ENCODE data around the gene MYH11. TPM values are rescaled to one million over a fixed set of nuclear protein-coding genes. Genes with fewer than 3 reads are reported as not detected.
A peak's percentile ranks its signal among the peaks of the same experiment; 100 is the strongest.

Gene MYH11
- total RNA-seq, 6 donors from 2014 or later = 33.6 to 224 (median 87.4) TPM

DNA sequence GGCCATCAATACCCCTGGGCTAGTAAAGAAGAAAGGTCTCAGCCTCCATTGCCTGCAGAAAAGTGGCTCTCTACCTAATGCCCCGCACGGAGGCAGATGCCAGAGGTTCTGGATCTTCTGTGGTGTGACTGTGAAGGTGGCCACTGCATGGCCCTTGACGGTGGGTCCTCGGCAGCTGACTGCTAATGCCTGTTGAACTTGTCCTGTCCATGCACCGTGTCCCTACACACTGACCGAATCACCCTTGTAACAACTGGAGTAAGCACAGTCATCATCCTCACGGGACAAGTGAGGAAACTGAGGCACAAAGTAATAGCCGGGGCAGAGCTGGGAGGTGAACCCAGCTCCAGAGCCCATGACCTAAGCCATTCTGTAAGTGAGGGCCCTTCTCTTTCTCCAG is 48.8 kb downstream of the MYH11 start:
- DNase-seq = no peak
- H3K27me3 ChIP-seq = no peaks in the 10 kb centered on the region
- 95 to 100% methylated on average over 3 to 8 of the region's 8 CpGs for whole genome bisulfite sequencing, 2 donors
- no peak for ATAC-seq (ENCODE audit: low FRiP score in 2 of 2)
- peaks cover 0 to 28% (median 5%) of the 10 kb centered on the region in 4 donors for H3K4me1 ChIP-seq
- H3K27ac ChIP-seq = no peak overlapping the region
- no peaks in the 10 kb centered on the region for H3K9me3 ChIP-seq
- no peaks in the 10 kb centered on the region for H3K36me3 ChIP-seq
- H3K4me3 ChIP-seq = no peak overlapping the region
- no peak for TF ChIP-seq EP300 (IDR thresholded peaks at IDR 0.05)
- TF ChIP-seq, protein P1, sequence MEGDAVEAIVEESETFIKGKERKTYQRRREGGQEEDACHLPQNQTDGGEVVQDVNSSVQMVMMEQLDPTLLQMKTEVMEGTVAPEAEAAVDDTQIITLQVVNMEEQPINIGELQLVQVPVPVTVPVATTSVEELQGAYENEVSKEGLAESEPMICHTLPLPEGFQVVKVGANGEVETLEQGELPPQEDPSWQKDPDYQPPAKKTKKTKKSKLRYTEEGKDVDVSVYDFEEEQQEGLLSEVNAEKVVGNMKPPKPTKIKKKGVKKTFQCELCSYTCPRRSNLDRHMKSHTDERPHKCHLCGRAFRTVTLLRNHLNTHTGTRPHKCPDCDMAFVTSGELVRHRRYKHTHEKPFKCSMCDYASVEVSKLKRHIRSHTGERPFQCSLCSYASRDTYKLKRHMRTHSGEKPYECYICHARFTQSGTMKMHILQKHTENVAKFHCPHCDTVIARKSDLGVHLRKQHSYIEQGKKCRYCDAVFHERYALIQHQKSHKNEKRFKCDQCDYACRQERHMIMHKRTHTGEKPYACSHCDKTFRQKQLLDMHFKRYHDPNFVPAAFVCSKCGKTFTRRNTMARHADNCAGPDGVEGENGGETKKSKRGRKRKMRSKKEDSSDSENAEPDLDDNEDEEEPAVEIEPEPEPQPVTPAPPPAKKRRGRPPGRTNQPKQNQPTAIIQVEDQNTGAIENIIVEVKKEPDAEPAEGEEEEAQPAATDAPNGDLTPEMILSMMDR (IDR thresholded peaks at IDR 0.05) = no peak
- TF ChIP-seq POLR2AphosphoS5 (IDR thresholded peaks at IDR 0.05) = no peak
- TF ChIP-seq POLR2A (IDR thresholded peaks at IDR 0.05) = no peak

DNA sequence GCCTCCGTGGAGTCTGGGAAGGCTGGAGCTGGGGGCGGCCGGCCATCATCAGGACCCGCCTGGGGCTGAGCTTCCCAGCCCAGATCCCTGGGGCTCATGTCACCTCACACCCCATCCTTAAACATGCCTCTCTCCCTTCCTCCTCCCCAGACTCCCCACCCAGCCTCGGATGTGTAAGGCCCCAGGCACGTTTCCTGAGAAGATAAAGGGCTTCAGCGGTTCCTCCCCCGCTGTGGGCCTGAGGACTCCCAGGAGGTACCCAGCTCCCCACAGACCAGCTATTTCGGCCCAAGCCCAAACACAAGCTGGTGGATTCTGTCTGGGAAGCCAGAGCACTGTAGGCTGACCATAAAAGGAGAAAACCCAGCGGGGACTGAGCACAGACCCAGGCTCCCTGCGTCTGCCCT is 49.2 kb downstream of the MYH11 start:
- Histone ChIP-seq H3K4me3 (no peak overlapping the region), H3K4me1 (peaks cover 0 to 26% (median 5%) of the 10 kb centered on the region in 4 donors), H3K27ac (no peak overlapping the region), H3K27me3 (no peaks in the 10 kb centered on the region), H3K36me3 (no peaks in the 10 kb centered on the region), H3K9me3 (no peaks in the 10 kb centered on the region)
- no peak for ATAC-seq (ENCODE audit: low FRiP score in 2 of 2)
- WGBS, 2 donors = 41 to 65% methylated on average over 2 to 11 of the region's 11 CpGs
- no peak for TF ChIP-seq EP300 (IDR thresholded peaks at IDR 0.05)
- TF ChIP-seq, protein P1 (IDR thresholded peaks at IDR 0.05) = no peak
- TF ChIP-seq POLR2A (IDR thresholded peaks at IDR 0.05) = no peak
- TF ChIP-seq POLR2AphosphoS5 (IDR thresholded peaks at IDR 0.05) = peak in 1 of 2 donors; percentile 10
- peak in 1 of 2 donors; percentile 30 for DNase-seq

DNA sequence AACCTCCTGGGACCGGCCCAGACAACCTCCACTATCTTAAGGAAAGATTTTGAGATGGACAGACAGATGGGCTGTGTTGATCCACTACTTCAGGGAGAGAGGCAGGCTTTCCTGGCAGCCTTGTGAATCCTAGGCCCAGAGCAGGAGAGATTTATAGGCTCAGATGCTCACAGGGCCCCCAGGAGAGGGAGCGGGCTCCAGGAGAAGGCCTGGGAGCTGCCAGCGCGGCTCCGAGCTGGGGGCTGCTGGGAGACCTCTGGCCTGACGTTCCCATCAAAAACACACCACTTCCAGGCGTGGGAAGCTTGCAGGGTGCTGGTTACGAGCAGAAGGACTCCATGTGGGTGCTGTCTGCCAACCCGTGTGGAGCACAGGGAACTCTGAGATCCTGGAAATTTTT is 53.2 kb downstream of the MYH11 start:
- Histone ChIP-seq H3K9me3 (no peaks in the 10 kb centered on the region), H3K27me3 (no peaks in the 10 kb centered on the region), H3K36me3 (no peaks in the 10 kb centered on the region), H3K27ac (no peak overlapping the region), H3K4me3 (no peak overlapping the region), H3K4me1 (no peaks in the 10 kb centered on the region)
- no peak for ATAC-seq (ENCODE audit: low FRiP score in 2 of 2)
- peak in 1 of 2 donors; percentile 52 for DNase-seq
- no peak for TF ChIP-seq POLR2AphosphoS5 (IDR thresholded peaks at IDR 0.05)
- TF ChIP-seq EP300 (IDR thresholded peaks at IDR 0.05) = no peak
- TF ChIP-seq, protein P1 (IDR thresholded peaks at IDR 0.05) = no peak
- TF ChIP-seq POLR2A (IDR thresholded peaks at IDR 0.05) = no peak
- 70 to 83% methylated on average over 4 to 5 of the region's 9 CpGs for WGBS, 2 donors

DNA sequence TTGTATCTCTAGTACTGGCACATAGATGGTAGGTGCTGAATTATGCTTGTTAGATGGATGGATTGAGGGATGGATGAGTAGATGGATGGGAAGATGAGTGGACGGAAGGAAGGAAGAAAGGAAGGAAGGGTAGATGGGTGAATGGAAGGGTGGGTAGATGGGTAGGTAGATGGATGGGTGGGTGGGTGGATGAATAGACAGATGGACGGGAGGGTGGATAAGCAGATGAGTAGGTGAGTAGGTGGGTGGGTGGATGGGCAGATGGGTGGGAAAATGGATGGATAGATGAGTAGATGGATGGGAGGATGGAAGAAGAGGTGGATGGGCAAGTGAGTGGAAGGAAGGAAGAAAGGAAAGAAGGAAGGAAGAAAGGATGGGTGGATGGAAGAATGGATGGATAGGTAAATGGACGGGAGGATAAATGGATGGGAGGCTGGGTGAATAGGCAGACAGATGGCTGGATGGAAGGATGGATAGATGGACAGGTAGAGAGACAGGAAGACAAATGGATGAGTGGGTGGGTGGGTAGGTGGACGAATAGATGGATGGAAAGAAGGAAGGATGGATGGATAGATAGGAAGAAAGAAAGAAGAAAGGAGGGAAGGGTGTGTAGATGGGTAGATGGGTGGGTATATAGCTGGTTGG is 56.9 kb downstream of the MYH11 start:
- ATAC-seq (ENCODE audit: low FRiP score in 2 of 2) = no peak
- peaks cover 0 to 8% (median 0%) of the 10 kb centered on the region in 4 donors for H3K9me3 ChIP-seq
- no peak for DNase-seq
- no peaks in the 10 kb centered on the region for H3K4me1 ChIP-seq
- 84 to 87% methylated on average over 4 of the region's 4 CpGs for WGBS, 2 donors
- H3K36me3 ChIP-seq = no peaks in the 10 kb centered on the region
- H3K4me3 ChIP-seq = no peak overlapping the region
- H3K27ac ChIP-seq = no peak overlapping the region
- H3K27me3 ChIP-seq = no peaks in the 10 kb centered on the region
- no peak for TF ChIP-seq EP300 (IDR thresholded peaks at IDR 0.05)
- TF ChIP-seq POLR2A (IDR thresholded peaks at IDR 0.05) = no peak
- TF ChIP-seq, protein P1 (IDR thresholded peaks at IDR 0.05) = no peak
- TF ChIP-seq POLR2AphosphoS5 (IDR thresholded peaks at IDR 0.05) = no peak

DNA sequence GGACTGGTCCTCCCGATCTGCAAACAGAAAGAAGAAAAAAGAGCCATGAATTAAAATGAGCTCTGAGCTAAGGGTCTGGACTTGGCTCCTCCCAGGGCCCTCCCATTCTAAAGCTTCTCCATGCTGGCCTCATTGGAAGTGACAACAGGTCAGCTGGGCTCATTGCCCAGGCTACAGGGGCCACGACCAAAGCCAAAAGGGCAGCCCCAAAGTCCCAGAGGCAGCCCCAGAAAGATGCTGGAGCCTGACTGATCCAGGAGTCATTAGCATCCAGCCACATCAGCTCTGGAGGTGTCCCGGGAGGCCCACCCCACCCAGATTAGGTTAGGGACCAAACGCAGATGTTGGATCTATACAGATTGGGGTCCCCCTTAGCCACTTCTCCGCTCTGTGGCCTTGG is 58.2 kb downstream of the MYH11 start:
- no peak overlapping the region for H3K27ac ChIP-seq
- no peaks in the 10 kb centered on the region for H3K36me3 ChIP-seq
- peaks cover 6 to 8% (median 7%) of the 10 kb centered on the region in 4 donors for H3K4me1 ChIP-seq
- DNase-seq (no peak), ATAC-seq (ENCODE audit: low FRiP score in 2 of 2) (peak in 1 of 2 donors; percentile 15)
- H3K27me3 ChIP-seq = no peaks in the 10 kb centered on the region
- WGBS, 2 donors = 81 to 86% methylated on average over 5 of the region's 5 CpGs
- TF ChIP-seq, protein P1 (IDR thresholded peaks at IDR 0.05) = no peak
- no peak for TF ChIP-seq EP300 (IDR thresholded peaks at IDR 0.05)
- no peak for TF ChIP-seq POLR2A (IDR thresholded peaks at IDR 0.05)
- TF ChIP-seq POLR2AphosphoS5 (IDR thresholded peaks at IDR 0.05) = no peak
- no peak overlapping the region for H3K4me3 ChIP-seq
- H3K9me3 ChIP-seq = peaks cover 0 to 8% (median 0%) of the 10 kb centered on the region in 4 donors
